K562 (cell line): ENCODE data around the gene OLFML2B. TPM values are rescaled to one million over a fixed set of nuclear protein-coding genes. Genes with fewer than 3 reads are reported as not detected.

Experiments used
- ATAC-seq: fragments of 200-7000 bp; cut with Tn5 transposase; 3 replicates; pipeline ENCODE4 v1.9.1; 2020; ENCODE audit warnings: moderate library complexity
- BruUV-seq: library from RNA; stranded (reverse); fragments of 400-500 nt; replicated peaks from 2 replicates; lab custom pipeline; 2021; lab: Mats Ljungman, UMichigan
- CTCF ChIA-PET: fragments of 300-600 bp; formaldehyde crosslinking; extraction: SDS; loops from one replicate; lab custom pipeline; 2021; ENCODE audit warnings: low intra/inter-chr PET ratio; lab: Yijun Ruan, JAX
- POLR2A ChIA-PET: fragments of 300-600, 350-650 bp; sonication (Branson Sonifier 250); formaldehyde crosslinking; extraction: SDS; loops from one replicate; lab custom pipeline; 2021; ENCODE audit warnings: antibody characterized with exemption, inconsistent platforms; lab: Yijun Ruan, JAX
- DNase-seq, 4 experiments: peaks; one replicate each; pipeline versions ENCODE4 v3.0.0 to v3.0.0-alpha.2; 2011 to 2018; ENCODE audit warnings: low spot score in 3 of 4, mixed read lengths in 3 of 4; ENCODE audit errors: extremely low read depth in 1 of 4
- FAIRE-seq: peaks from 2 replicates; lab custom pipeline; 2011; peaks lifted over from hg19 to GRCh38; lab: Jason Lieb, UNC
- H2AFZ ChIP-seq: 2 replicates; pipeline ENCODE4 v1.6.0; 2011; ENCODE audit warnings: low read depth, low read length, control low read depth, inconsistent platforms
- H3K27ac ChIP-seq: fragments of 200-600 bp; 3 replicates; pipeline ENCODE4 v1.8.0; 2011; ENCODE audit warnings: low read depth, mild to moderate bottlenecking, control low read depth, inconsistent platforms, low read length, moderate library complexity, mixed read lengths; ENCODE audit errors: extremely low read depth
- H3K27me3 ChIP-seq, 2 experiments: fragments of 300-600 bp in 1 of 2; 2 replicates in 1 of 2; 3 replicates in 1 of 2; pipeline versions ENCODE4 v1.6.0 to v1.8.0; 2011; ENCODE audit warnings: inconsistent platforms in 2 of 2, low read length in 2 of 2, mild to moderate bottlenecking in 1 of 2, mixed read lengths in 1 of 2, moderate library complexity in 1 of 2; ENCODE audit not compliant: control insufficient read depth in 2 of 2, insufficient read depth in 2 of 2
- H3K36me3 ChIP-seq: fragments of 300-600 bp; 3 replicates; pipeline ENCODE4 v1.8.0; 2011; ENCODE audit warnings: mild to moderate bottlenecking, low read length, inconsistent platforms; ENCODE audit not compliant: control insufficient read depth, insufficient read depth
- H3K4me1 ChIP-seq, 2 experiments: fragments of 200-600 bp in 1 of 2; replicated peaks in 1 of 2; 2 replicates in 1 of 2; 3 replicates in 1 of 2; pipeline versions ENCODE4 v1.5.1 to v1.8.0; 2011; ENCODE audit warnings: inconsistent platforms in 2 of 2, low read length in 2 of 2, mild to moderate bottlenecking in 1 of 2, mixed read lengths in 1 of 2, moderate library complexity in 1 of 2; ENCODE audit not compliant: control insufficient read depth in 2 of 2, insufficient read depth in 2 of 2
- H3K4me2 ChIP-seq: 2 replicates; pipeline ENCODE4 v1.6.1; 2011; ENCODE audit warnings: low read length, control low read depth, inconsistent platforms, mixed read lengths; ENCODE audit not compliant: insufficient read depth
- H3K4me3 ChIP-seq: fragments of 200-600 bp; sonication (generic), shearing (Covaris generic); 2 replicates; pipeline ENCODE4 v1.5.1; 2016; ENCODE audit warnings: control low read depth, inconsistent platforms
- H3K79me2 ChIP-seq: fragments of 200-600 bp; 3 replicates; pipeline ENCODE4 v1.8.0; 2011; ENCODE audit warnings: low read length, inconsistent platforms; ENCODE audit not compliant: control insufficient read depth, insufficient read depth
- H3K9ac ChIP-seq, 2 experiments: 2 replicates each; pipeline versions ENCODE4 v1.6.0 to v1.6.1; 2011; ENCODE audit warnings: low read depth in 2 of 2, low read length in 2 of 2, control low read depth in 1 of 2, inconsistent platforms in 1 of 2, mild to moderate bottlenecking in 1 of 2, mixed read lengths in 1 of 2; ENCODE audit not compliant: insufficient read depth in 1 of 2
- H3K9me1 ChIP-seq: one replicate; pipeline ENCODE4 v1.6.0; 2011; ENCODE audit warnings: inconsistent platforms, mild to moderate bottlenecking, low read length, moderate library complexity; ENCODE audit not compliant: control insufficient read depth, insufficient read depth
- H3K9me3 ChIP-seq: replicated peaks from 2 replicates; pipeline ENCODE4 v1.5.1; 2011; ENCODE audit warnings: low read depth, low read length, inconsistent platforms; ENCODE audit not compliant: control insufficient read depth, insufficient read depth
- H4K20me1 ChIP-seq: replicated peaks from 2 replicates; pipeline ENCODE4 v1.6.1; 2011; ENCODE audit warnings: low read length, inconsistent platforms, mixed read lengths; ENCODE audit not compliant: control insufficient read depth, insufficient read depth
- HMG20B ChIP-seq: fragments of 250-450 bp; sonication (Bioruptor Pico); IDR thresholded peaks from 2 replicates; pipeline ENCODE4 v1.5.0; 2021; ENCODE audit warnings: mild to moderate bottlenecking
- KDM5B ChIP-seq: fragments of 200-600 bp; sonication (generic); IDR thresholded peaks from 2 replicates; pipeline ENCODE4 v1.6.1; 2012; ENCODE audit warnings: low read depth, mild to moderate bottlenecking, moderate library complexity, low read length, control low read depth, inconsistent platforms; ENCODE audit not compliant: insufficient replicate concordance
- SMARCA4 ChIP-seq: fragments of 450-650 bp; IDR thresholded peaks from 2 replicates; pipeline ENCODE4 v1.6.1; 2016
- ZNF707 ChIP-seq: fragments of 250-450 bp; sonication (Bioruptor Pico); conservative IDR thresholded peaks from 2 replicates; pipeline ENCODE4 v1.8.0; 2022; ENCODE audit warnings: inconsistent platforms, mild to moderate bottlenecking, moderate library complexity
- WGBS: fragments of 100-300 bp; shearing (Covaris generic); methylation state at CpG from one replicate; pipeline ENCODE4 v1.1.6; 2016; ENCODE audit warnings: low coverage, mixed read lengths; ENCODE audit not compliant: insufficient coverage; ENCODE audit errors: missing lambda C conversion rate; 5-methylcytosine and 5-hydroxymethylcytosine counted together
- in situ Hi-C: fragments of 300-500 bp; cut with MboI; formaldehyde crosslinking; loops from 4 replicates; pipeline ENCODE4 v1.15.0; 2018; ENCODE audit warnings: inconsistent platforms, mixed read lengths
- intact Hi-C: fragments of 100-400 bp; cut with micrococcal nuclease; formaldehyde crosslinking; loops from 2 replicates; pipeline ENCODE4 v1.14.2; 2022
- polyA plus RNA-seq, 8 experiments: library from polyadenylated mRNA; depleted of rRNA in 4 of 8; stranded (reverse) in 5 of 8; unstranded in 3 of 8; fragments of >200 nt; fragmentation: Nextera tagmentation in 2 of 8; fragmentation: Illumina TruSeq in 1 of 8; extraction: Ambion mirVana in 2 of 8; extraction: Trizol in 1 of 8; gene quantifications; 2 replicates each; pipeline versions ENCODE4 v1.2.1 to v1.2.3, GENCODE V29; 2011 to 2014; ENCODE audit warnings: inconsistent platforms in 1 of 8, missing spikeins in 1 of 8
- total RNA-seq, 7 experiments: library from RNA; depleted of rRNA in 6 of 7; stranded (reverse); fragments of >200 nt in 6 of 7; fragmentation: Illumina TruSeq in 2 of 7; extraction: Trizol in 2 of 7; gene quantifications; 2 replicates each; pipeline versions ENCODE4 v1.2.1 to v1.2.3, GENCODE V29; 2011 to 2021; ENCODE audit warnings: low replicate concordance in 1 of 7

Gene OLFML2B
- total and polyA plus RNA-seq, 9 of the 15 experiments (the other 6 are each of a cell fraction or from before 2014, with no cell fraction given), result not detected

DNA sequence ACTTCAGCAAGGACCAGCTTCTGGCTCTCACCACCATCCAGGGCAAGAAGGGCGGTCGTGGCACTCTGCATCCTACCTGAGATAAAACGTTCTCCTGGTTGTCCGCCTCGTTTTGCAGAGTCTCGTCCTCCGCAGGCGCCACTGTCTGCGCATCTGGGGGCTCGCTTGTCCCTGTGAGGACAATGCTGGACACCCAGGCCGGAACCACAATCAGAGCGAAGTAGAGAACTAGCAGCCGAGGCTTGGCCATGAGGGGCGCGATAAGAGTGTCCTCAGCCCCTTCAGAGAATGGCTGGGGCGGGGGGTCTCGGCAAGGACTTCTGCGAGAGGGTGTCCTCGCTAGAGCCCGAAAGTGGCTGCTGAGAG is 505 bp downstream of the OLFML2B start:
- TF ChIP-seq KDM5B (peak; percentile 18), ZNF707 (no peak)
- Histone ChIP-seq H3K4me1 (peaks cover 4 to 11% of the 10 kb centered on the region in 2 experiments; a peak in 4 of 5 replicates), H3K27me3 (peaks cover 47 to 61% of the 10 kb centered on the region in 2 experiments; a peak in 4 of 5 replicates), H3K9me1 (no peaks in the 10 kb centered on the region), H3K9me3 (peaks cover 3% of the 10 kb centered on the region; the same call in 1 of the 2 replicates), H2AFZ (peak overlapping the region; percentile 80; the same call in 1 of the 2 replicates), H3K9ac (peak overlapping the region in 1 of 2 experiments; percentile 78; a peak in 1 of 4 replicates), H4K20me1 (no peaks in the 10 kb centered on the region; the same call in 1 of the 2 replicates), H3K79me2 (no peaks in the 10 kb centered on the region), H3K36me3 (no peaks in the 10 kb centered on the region), H3K4me3 (peak overlapping the region; percentile 40), H3K4me2 (peak overlapping the region; percentile 87; the same call in 1 of the 2 replicates), H3K27ac (no peak overlapping the region)
- FAIRE-seq (no peak), DNase-seq (no peak), ATAC-seq (no peak)
- WGBS, result 19% methylated on average over 19 of the region's 20 CpGs
- ChIA-PET CTCF (no interaction called here), POLR2A (interaction anchor here (1.0 to 1.4 kb wide), 3 partner anchors 9 to 182 kb away, joined by 3 to 6 read pairs (median 3); no protein-coding TSS in a partner anchor)
- intact Hi-C loops, result no loop called here
- in situ Hi-C loops, result loop anchor here (25.0 kb wide), 1 partner anchor 561 kb away; no protein-coding TSS in a partner anchor
- no TSS peak for BruUV-seq

GRCh38 chr1:162022626-162023025 is 1.0 kb downstream of the OLFML2B start:
- peaks cover 4 to 11% of the 10 kb centered on the region in 2 experiments; a peak in 4 of 5 replicates for H3K4me1 ChIP-seq
- no peak overlapping the region for H3K27ac ChIP-seq
- peaks cover 3% of the 10 kb centered on the region; the same call in 1 of the 2 replicates for H3K9me3 ChIP-seq
- H4K20me1 ChIP-seq, result no peaks in the 10 kb centered on the region; the same call in 1 of the 2 replicates
- FAIRE-seq (no peak), ATAC-seq (no peak)
- in situ Hi-C loops, result loop anchor here (25.0 kb wide), 1 partner anchor 560 kb away; no protein-coding TSS in a partner anchor
- H3K9ac ChIP-seq, result no peak overlapping the region
- no peaks in the 10 kb centered on the region for H3K79me2 ChIP-seq
- no peak overlapping the region for H2AFZ ChIP-seq
- peaks cover 47 to 61% of the 10 kb centered on the region in 2 experiments; a peak in 4 of 5 replicates for H3K27me3 ChIP-seq
- BruUV-seq, result no TSS peak
- 3% methylated on average over 9 of the region's 9 CpGs for WGBS
- intact Hi-C loops, result no loop called here
- POLR2A ChIA-PET, result no interaction called here
- no peaks in the 10 kb centered on the region for H3K9me1 ChIP-seq
- H3K4me2 ChIP-seq, result no peak overlapping the region
- H3K36me3 ChIP-seq, result no peaks in the 10 kb centered on the region
- TF ChIP-seq HMG20B (CRISPR knock-in tag) (no peak), SMARCA4 (no peak)
- TF ChIP-seq, all 486 proteins: peak for 0
- DNase-seq, result no peak
- H3K4me3 ChIP-seq, result no peak overlapping the region
- CTCF ChIA-PET, result no interaction called here
